Measurements from ENCODE around the gene NEDD4.

NEDD4 gene

GRCh38 chr15:55900019-55900418, 93.4 kb downstream of the NEDD4 start:
- TF ChIP-seq CTCF (IDR thresholded peaks at IDR 0.05; ENCODE audit: low read depth, low read length, poor library complexity, severe bottlenecking) = no peak
- no peak for TF ChIP-seq EZH2phosphoT487 (IDR thresholded peaks at IDR 0.05; ENCODE audit: borderline replicate concordance, low read length)
- Histone ChIP-seq H3K27ac (ENCODE audit: low read depth, low read length) (no peak overlapping the region), H4K20me1 (ENCODE audit: control insufficient read depth, insufficient read depth, low read depth, low read length) (no peaks in the 10 kb centered on the region), H3K36me3 (ENCODE audit: control insufficient read depth, low read length) (no peaks in the 10 kb centered on the region), H3K27me3 (ENCODE audit: control insufficient read depth, low read length) (no peaks in the 10 kb centered on the region), H3K9me3 (ENCODE audit: control insufficient read depth, insufficient read depth, low read length) (no peaks in the 10 kb centered on the region), H3F3A (ENCODE audit: control insufficient read depth, insufficient read depth) (no peaks in the 10 kb centered on the region), H3K4me3 (ENCODE audit: low read length) (no peak overlapping the region), H3K4me2 (ENCODE audit: low read length) (no peak overlapping the region), H3K79me2 (ENCODE audit: control insufficient read depth, low read length) (no peaks in the 10 kb centered on the region), H3K4me1 (ENCODE audit: control insufficient read depth, low read length) (no peaks in the 10 kb centered on the region), H3K9me2 (replicated peaks; ENCODE audit: control insufficient read depth, low read length) (no peaks in the 10 kb centered on the region)

- no peaks in the 10 kb centered on the region for H4K20me1 ChIP-seq (ENCODE audit: control insufficient read depth, insufficient read depth, low read depth, low read length)
- H3K27ac ChIP-seq (ENCODE audit: low read depth, low read length) = no peak overlapping the region
- H3K36me3 ChIP-seq (ENCODE audit: control insufficient read depth, low read length) = no peaks in the 10 kb centered on the region
- no peaks in the 10 kb centered on the region for H3F3A ChIP-seq (ENCODE audit: control insufficient read depth, insufficient read depth)
- no peak overlapping the region for H3K4me3 ChIP-seq (ENCODE audit: low read length)
- no peaks in the 10 kb centered on the region for H3K9me3 ChIP-seq (ENCODE audit: control insufficient read depth, insufficient read depth, low read length)
- H3K9me2 ChIP-seq (replicated peaks; ENCODE audit: control insufficient read depth, low read length) = no peaks in the 10 kb centered on the region
- TF ChIP-seq EZH2phosphoT487 (IDR thresholded peaks at IDR 0.05; ENCODE audit: borderline replicate concordance, low read length) (no peak), CTCF (IDR thresholded peaks at IDR 0.05; ENCODE audit: low read depth, low read length, poor library complexity, severe bottlenecking) (no peak)
- no peak overlapping the region for H3K4me2 ChIP-seq (ENCODE audit: low read length)
- H3K79me2 ChIP-seq (ENCODE audit: control insufficient read depth, low read length) = no peaks in the 10 kb centered on the region
- peaks cover under 1% of the 10 kb centered on the region; the same call in 1 of the 2 replicates for H3K4me1 ChIP-seq (ENCODE audit: control insufficient read depth, low read length)
- H3K27me3 ChIP-seq (ENCODE audit: control insufficient read depth, low read length) = no peaks in the 10 kb centered on the region
Observed at GRCh38 chr15:55899537-55899936, 93.9 kb downstream of the NEDD4 start.

GRCh38 chr15:55897560-55898336, 95.7 kb downstream of the NEDD4 start:
- H3K27me3 ChIP-seq (ENCODE audit: control insufficient read depth, low read length) = no peaks in the 10 kb centered on the region
- H3K79me2 ChIP-seq (ENCODE audit: control insufficient read depth, low read length) = no peaks in the 10 kb centered on the region
- H3K9me2 ChIP-seq (replicated peaks; ENCODE audit: control insufficient read depth, low read length) = no peaks in the 10 kb centered on the region
- no peak overlapping the region for H3K4me3 ChIP-seq (ENCODE audit: low read length)
- no peaks in the 10 kb centered on the region for H3F3A ChIP-seq (ENCODE audit: control insufficient read depth, insufficient read depth)
- no peaks in the 10 kb centered on the region for H3K9me3 ChIP-seq (ENCODE audit: control insufficient read depth, insufficient read depth, low read length)
- no peak overlapping the region for H3K4me2 ChIP-seq (ENCODE audit: low read length)
- H4K20me1 ChIP-seq (ENCODE audit: control insufficient read depth, insufficient read depth, low read depth, low read length) = no peaks in the 10 kb centered on the region
- H3K36me3 ChIP-seq (ENCODE audit: control insufficient read depth, low read length) = no peaks in the 10 kb centered on the region
- peaks cover 6% of the 10 kb centered on the region for H3K4me1 ChIP-seq (ENCODE audit: control insufficient read depth, low read length)
- H3K27ac ChIP-seq (ENCODE audit: low read depth, low read length) = no peak overlapping the region
- TF ChIP-seq EZH2phosphoT487 (IDR thresholded peaks at IDR 0.05; ENCODE audit: borderline replicate concordance, low read length) (no peak), CTCF (IDR thresholded peaks at IDR 0.05; ENCODE audit: low read depth, low read length, poor library complexity, severe bottlenecking) (peak; percentile 79)
